Adrenal gland (tissue), 5 donors: ENCODE data around the gene FOXG1.

ENCODE experiments used
- POLR2A ChIP-seq, 2 donors: fragments of 450-650 bp; IDR thresholded peaks; one replicate each; pipeline ENCODE4 v1.6.1; 2017; ENCODE audit warnings: antibody characterized with exemption in 2 of 2, mild to moderate bottlenecking in 2 of 2, moderate library complexity in 1 of 2
- TF ChIP-seq, protein P1 (sequence below), 6 experiments: fragments of 450-650 bp in 4 of 6; fragments of 200-600 bp in 2 of 6; sonication (generic) in 1 of 6; IDR thresholded peaks; 1 replicate in 5 of 6; 2 replicates in 1 of 6; pipeline versions ENCODE4 v1.5.1 to v1.8.0; 2016 to 2021; ENCODE audit warnings: antibody characterized with exemption in 6 of 6, mild to moderate bottlenecking in 2 of 6, moderate library complexity in 1 of 6
- donor health status: DM: no; HTN: no; CAD: no.

DNA sequence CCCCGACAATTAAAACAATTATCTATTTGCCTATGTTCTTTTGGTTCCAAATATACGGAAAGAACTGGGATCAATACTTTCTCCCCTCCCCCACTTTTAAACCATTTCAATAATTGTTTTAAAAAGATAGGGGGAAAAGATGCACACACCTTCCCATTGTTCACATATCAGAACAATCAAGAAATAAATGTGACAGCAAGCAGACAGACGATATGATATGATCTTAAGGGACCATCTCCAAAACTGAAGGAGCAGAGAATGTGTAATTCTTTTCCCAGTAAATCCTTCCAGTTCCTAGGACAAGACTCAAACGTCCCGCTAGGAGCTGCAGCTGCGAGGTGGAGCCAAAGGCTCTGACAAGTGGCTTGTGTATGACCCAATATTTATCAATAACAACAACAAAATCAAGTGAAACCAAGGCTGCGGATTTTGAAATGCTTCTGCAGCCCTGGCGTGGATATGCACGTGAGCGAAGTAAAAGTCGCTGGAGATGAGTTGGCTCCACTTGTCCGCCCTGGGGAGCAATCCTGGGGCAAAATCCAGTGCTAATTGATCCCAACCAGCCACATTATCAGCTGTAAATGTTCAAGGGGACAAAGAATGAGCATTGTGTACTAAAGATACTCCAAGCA lies 8.2 kb upstream of the FOXG1 start:
- TF ChIP-seq, protein P1, sequence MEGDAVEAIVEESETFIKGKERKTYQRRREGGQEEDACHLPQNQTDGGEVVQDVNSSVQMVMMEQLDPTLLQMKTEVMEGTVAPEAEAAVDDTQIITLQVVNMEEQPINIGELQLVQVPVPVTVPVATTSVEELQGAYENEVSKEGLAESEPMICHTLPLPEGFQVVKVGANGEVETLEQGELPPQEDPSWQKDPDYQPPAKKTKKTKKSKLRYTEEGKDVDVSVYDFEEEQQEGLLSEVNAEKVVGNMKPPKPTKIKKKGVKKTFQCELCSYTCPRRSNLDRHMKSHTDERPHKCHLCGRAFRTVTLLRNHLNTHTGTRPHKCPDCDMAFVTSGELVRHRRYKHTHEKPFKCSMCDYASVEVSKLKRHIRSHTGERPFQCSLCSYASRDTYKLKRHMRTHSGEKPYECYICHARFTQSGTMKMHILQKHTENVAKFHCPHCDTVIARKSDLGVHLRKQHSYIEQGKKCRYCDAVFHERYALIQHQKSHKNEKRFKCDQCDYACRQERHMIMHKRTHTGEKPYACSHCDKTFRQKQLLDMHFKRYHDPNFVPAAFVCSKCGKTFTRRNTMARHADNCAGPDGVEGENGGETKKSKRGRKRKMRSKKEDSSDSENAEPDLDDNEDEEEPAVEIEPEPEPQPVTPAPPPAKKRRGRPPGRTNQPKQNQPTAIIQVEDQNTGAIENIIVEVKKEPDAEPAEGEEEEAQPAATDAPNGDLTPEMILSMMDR (IDR thresholded peaks at IDR 0.05) = no peak
- TF ChIP-seq POLR2A (IDR thresholded peaks at IDR 0.05) = no peak
